ENCODE data around the gene SHROOM3.

DNA sequence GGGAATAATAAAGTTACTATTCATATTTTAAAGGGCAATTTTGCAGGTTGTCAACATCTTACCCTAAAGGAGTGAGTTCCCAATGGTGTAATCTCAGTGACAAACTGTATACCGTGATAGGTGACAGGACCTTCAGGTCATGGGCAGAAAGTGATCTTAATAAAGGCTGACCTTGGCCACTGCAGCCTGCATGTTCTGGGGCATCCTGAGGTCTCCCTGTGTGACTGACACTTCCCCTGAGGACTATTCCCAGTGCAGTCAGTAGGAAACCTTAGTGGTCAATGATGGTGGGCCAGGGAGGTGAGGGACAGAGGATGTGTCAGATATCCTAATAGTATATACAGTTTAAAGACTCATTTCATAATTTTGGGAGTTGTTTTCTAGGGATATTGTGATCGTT is 137.2 kb downstream of the SHROOM3 start:
- no peak for TF ChIP-seq POLR2AphosphoS5 (IDR thresholded peaks at IDR 0.05; ENCODE audit: insufficient read depth in 1 of 2, low read depth in 1 of 2)
- no peak for TF ChIP-seq POLR2A (IDR thresholded peaks at IDR 0.05)
